Tibial artery (tissue), 4 donors: ENCODE data around the gene OBSCN.
"Not testable (repeated sequence)": the region's sequence is repeated elsewhere in the genome, so short reads cannot be mapped to it uniquely, and the experiment has no call there.

Experiments used
- DNase-seq, 2 donors: peaks; one replicate each; pipeline ENCODE4 v3.0.0-alpha.2; 2019
- H3K27ac ChIP-seq, 2 donors: fragments of 200-600 bp; sonication (generic) in 1 of 2; 1 replicate in 1 of 2; 2 replicates in 1 of 2; pipeline ENCODE4 v1.5.1; 2018 to 2019; ENCODE audit warnings: mild to moderate bottlenecking in 1 of 2
- H3K27me3 ChIP-seq, 2 donors: fragments of 200-600 bp; sonication (generic) in 1 of 2; one replicate each; pipeline versions ENCODE4 v1.5.1 to v1.6.0; 2016 to 2019
- H3K36me3 ChIP-seq, 3 donors: fragments of 200-600 bp; sonication (generic) in 2 of 3; one replicate each; pipeline ENCODE4 v1.5.1; 2016 to 2019; ENCODE audit warnings: mild to moderate bottlenecking in 2 of 3
- H3K4me1 ChIP-seq, 4 donors: fragments of 200-600 bp; sonication (generic) in 2 of 4; 1 replicate in 3 of 4; 2 replicates in 1 of 4; pipeline ENCODE4 v1.5.1; 2016 to 2019
- H3K4me3 ChIP-seq, 2 donors: fragments of 200-600 bp; sonication (generic) in 1 of 2; 1 replicate in 1 of 2; 2 replicates in 1 of 2; pipeline ENCODE4 v1.5.1; 2018 to 2019; ENCODE audit warnings: mild to moderate bottlenecking in 2 of 2
- H3K9me3 ChIP-seq, 3 donors: fragments of 200-600 bp; sonication (generic) in 1 of 3; one replicate each; pipeline ENCODE4 v1.5.1; 2016 to 2019
- CTCF ChIP-seq, 2 experiments: fragments of 200-600 bp in 1 of 2; fragments of 450-650 bp in 1 of 2; IDR thresholded peaks; one replicate each; pipeline ENCODE4 v1.5.1; 2017 to 2019; ENCODE audit warnings: antibody characterized with exemption in 2 of 2, mild to moderate bottlenecking in 1 of 2, moderate library complexity in 1 of 2
- intact Hi-C: fragments of 100-400 bp; cut with DNase I; formaldehyde crosslinking; loops from one replicate; pipeline ENCODE4 v1.15.0; 2023; ENCODE audit warnings: low total_unique reads

The OBSCN gene

GRCh38 chr1:228219962-228220780 lies 12.3 kb downstream of the OBSCN start:
- no peak for TF ChIP-seq CTCF (IDR thresholded peaks at IDR 0.05)
- no peak for DNase-seq
- H3K36me3 ChIP-seq: peaks cover 4 to 58% (median 9%) of the 10 kb centered on the region in 3 donors
- H3K27ac ChIP-seq: no peak overlapping the region
- intact Hi-C loops: loop anchor here (10.0 kb wide), 1 partner anchor 185 kb away; the partner anchor contains the start of gene TRIM11
- H3K4me1 ChIP-seq: no peaks in the 10 kb centered on the region
- H3K27me3 ChIP-seq: no peaks in the 10 kb centered on the region
- H3K9me3 ChIP-seq: peaks cover 7 to 17% (median 9%) of the 10 kb centered on the region in 3 donors
- no peak overlapping the region for H3K4me3 ChIP-seq

GRCh38 chr1:228221097-228221496 lies 13.3 kb downstream of the OBSCN start:
- H3K4me3 ChIP-seq, H3K27ac ChIP-seq, H3K27me3 ChIP-seq, H3K4me1 ChIP-seq, intact Hi-C loops, DNase-seq: not testable (repeated sequence)
- Histone ChIP-seq H3K36me3 (peaks cover 6 to 63% (median 14%) of the 10 kb centered on the region in 3 donors), H3K9me3 (peaks cover 7 to 23% (median 15%) of the 10 kb centered on the region in 3 donors)

- peaks cover 7 to 23% (median 15%) of the 10 kb centered on the region in 3 donors for H3K9me3 ChIP-seq
- H3K27ac ChIP-seq: no peak overlapping the region
- H3K4me1 ChIP-seq: no peaks in the 10 kb centered on the region
- H3K36me3 ChIP-seq: peaks cover 6 to 48% (median 14%) of the 10 kb centered on the region in 3 donors
- intact Hi-C loops: no loop called here
- H3K4me3 ChIP-seq: no peak overlapping the region
- TF ChIP-seq CTCF (IDR thresholded peaks at IDR 0.05): no peak
- no peaks in the 10 kb centered on the region for H3K27me3 ChIP-seq
- no peak for DNase-seq
Observed at GRCh38 chr1:228222548-228222947, 14.7 kb downstream of the OBSCN start.

GRCh38 chr1:228224198-228225164 lies 16.6 kb downstream of the OBSCN start:
- no peak for DNase-seq
- no peak overlapping the region for H3K4me3 ChIP-seq
- no peaks in the 10 kb centered on the region for H3K27me3 ChIP-seq
- H3K27ac ChIP-seq: no peak overlapping the region
- peaks cover 6 to 40% (median 14%) of the 10 kb centered on the region in 3 donors for H3K36me3 ChIP-seq
- peaks cover 7 to 23% (median 15%) of the 10 kb centered on the region in 3 donors for H3K9me3 ChIP-seq
- intact Hi-C loops: no loop called here
- no peak for TF ChIP-seq CTCF (IDR thresholded peaks at IDR 0.05)
- H3K4me1 ChIP-seq: no peaks in the 10 kb centered on the region

- intact Hi-C loops: no loop called here
- DNase-seq: no peak
- Histone ChIP-seq H3K27me3 (no peaks in the 10 kb centered on the region), H3K9me3 (peaks cover 7 to 23% (median 15%) of the 10 kb centered on the region in 3 donors), H3K4me1 (no peaks in the 10 kb centered on the region), H3K4me3 (no peak overlapping the region), H3K36me3 (peaks cover 6 to 32% (median 14%) of the 10 kb centered on the region in 3 donors), H3K27ac (no peak overlapping the region)
- TF ChIP-seq CTCF (IDR thresholded peaks at IDR 0.05): no peak
Observed at GRCh38 chr1:228225165-228225710, 17.4 kb downstream of the OBSCN start.
